ENCODE data around the gene DRD2.

Gene DRD2

GRCh38 chr11:113507341-113507740, 32.1 kb upstream of the DRD2 start:
- Histone ChIP-seq H3K9me2 (replicated peaks; ENCODE audit: insufficient read depth, low read length) (no peaks in the 10 kb centered on the region), H3K4me3 (ENCODE audit: insufficient read depth, low read length, poor library complexity, severe bottlenecking) (no peak overlapping the region), H4K20me1 (ENCODE audit: low read depth, low read length) (no peaks in the 10 kb centered on the region), H3K9ac (ENCODE audit: low read length) (no peak overlapping the region), H3K9me3 (ENCODE audit: insufficient read depth, low read length) (no peaks in the 10 kb centered on the region), H2AFZ (ENCODE audit: low read depth, low read length, severe bottlenecking) (no peak overlapping the region), H3K27ac (ENCODE audit: low read depth, low read length) (no peak overlapping the region), H3F3A (ENCODE audit: insufficient read depth) (no peaks in the 10 kb centered on the region), H3K36me3 (ENCODE audit: low read length) (no peaks in the 10 kb centered on the region), H3K4me2 (ENCODE audit: low read depth, low read length, poor library complexity, severe bottlenecking) (no peak overlapping the region), H3K79me2 (ENCODE audit: insufficient read depth, low read length) (no peaks in the 10 kb centered on the region), H3K27me3 (ENCODE audit: low read length) (no peaks in the 10 kb centered on the region)
- TF ChIP-seq EZH2phosphoT487 (conservative IDR thresholded peaks at IDR 0.05; ENCODE audit: low read length) (no peak), CTCF (IDR thresholded peaks at IDR 0.05; ENCODE audit: insufficient read depth, low read length, poor library complexity, severe bottlenecking) (no peak)

GRCh38 chr11:113506893-113507292, 31.7 kb upstream of the DRD2 start:
- Histone ChIP-seq H3K36me3 (ENCODE audit: low read length) (no peaks in the 10 kb centered on the region), H3K79me2 (ENCODE audit: insufficient read depth, low read length) (no peaks in the 10 kb centered on the region), H4K20me1 (ENCODE audit: low read depth, low read length) (no peaks in the 10 kb centered on the region), H3K4me2 (ENCODE audit: low read depth, low read length, poor library complexity, severe bottlenecking) (no peak overlapping the region), H3F3A (ENCODE audit: insufficient read depth) (no peaks in the 10 kb centered on the region), H2AFZ (ENCODE audit: low read depth, low read length, severe bottlenecking) (no peak overlapping the region), H3K4me3 (ENCODE audit: insufficient read depth, low read length, poor library complexity, severe bottlenecking) (no peak overlapping the region), H3K9ac (ENCODE audit: low read length) (no peak overlapping the region), H3K27ac (ENCODE audit: low read depth, low read length) (no peak overlapping the region), H3K27me3 (ENCODE audit: low read length) (no peaks in the 10 kb centered on the region), H3K9me2 (replicated peaks; ENCODE audit: insufficient read depth, low read length) (no peaks in the 10 kb centered on the region), H3K9me3 (ENCODE audit: insufficient read depth, low read length) (no peaks in the 10 kb centered on the region)
- TF ChIP-seq EZH2phosphoT487 (conservative IDR thresholded peaks at IDR 0.05; ENCODE audit: low read length), result no peak
- no peak for TF ChIP-seq CTCF (IDR thresholded peaks at IDR 0.05; ENCODE audit: insufficient read depth, low read length, poor library complexity, severe bottlenecking)

GRCh38 chr11:113506461-113506860, 31.3 kb upstream of the DRD2 start:
- H3K4me2 ChIP-seq (ENCODE audit: low read depth, low read length, poor library complexity, severe bottlenecking), result no peak overlapping the region
- no peaks in the 10 kb centered on the region for H3K79me2 ChIP-seq (ENCODE audit: insufficient read depth, low read length)
- H3K4me3 ChIP-seq (ENCODE audit: insufficient read depth, low read length, poor library complexity, severe bottlenecking), result no peak overlapping the region
- H3K9ac ChIP-seq (ENCODE audit: low read length), result no peak overlapping the region
- no peak overlapping the region for H3K27ac ChIP-seq (ENCODE audit: low read depth, low read length)
- no peaks in the 10 kb centered on the region for H3K9me2 ChIP-seq (replicated peaks; ENCODE audit: insufficient read depth, low read length)
- H3F3A ChIP-seq (ENCODE audit: insufficient read depth), result no peaks in the 10 kb centered on the region
- no peak overlapping the region for H2AFZ ChIP-seq (ENCODE audit: low read depth, low read length, severe bottlenecking)
- TF ChIP-seq CTCF (IDR thresholded peaks at IDR 0.05; ENCODE audit: insufficient read depth, low read length, poor library complexity, severe bottlenecking) (no peak), EZH2phosphoT487 (conservative IDR thresholded peaks at IDR 0.05; ENCODE audit: low read length) (no peak)
- H3K36me3 ChIP-seq (ENCODE audit: low read length), result no peaks in the 10 kb centered on the region
- H4K20me1 ChIP-seq (ENCODE audit: low read depth, low read length), result no peaks in the 10 kb centered on the region
- H3K9me3 ChIP-seq (ENCODE audit: insufficient read depth, low read length), result no peaks in the 10 kb centered on the region
- no peaks in the 10 kb centered on the region for H3K27me3 ChIP-seq (ENCODE audit: low read length)
